ENCODE data around the gene STBD1. TPM values are rescaled to one million over a fixed set of nuclear protein-coding genes. Genes with fewer than 3 reads are reported as not detected.
"Not testable (repeated sequence)": the region's sequence is repeated elsewhere in the genome, so short reads cannot be mapped to it uniquely, and the experiment has no call there.

The STBD1 gene
- total RNA-seq, 2 experiments from 2014 or later: 0.63 to 0.67 TPM

- intact Hi-C loops (cut with micrococcal nuclease): no loop called here
- Mint-ChIP-seq H3K27ac (no peak overlapping the region), H3K9me3 (no peaks in the 10 kb centered on the region), H3K36me3 (no peaks in the 10 kb centered on the region), H3K4me3 (no peak overlapping the region), H3K27me3 (peaks cover 6% of the 10 kb centered on the region), H3K4me1 (ENCODE audit: low read depth) (no peaks in the 10 kb centered on the region)
- ChIA-PET POLR2A (no interaction called here), CTCF (no interaction called here)
- DNase-seq: no peak
These were observed 33.5 kb upstream of the STBD1 start for GRCh38 chr4:76272999-76273398.

DNA sequence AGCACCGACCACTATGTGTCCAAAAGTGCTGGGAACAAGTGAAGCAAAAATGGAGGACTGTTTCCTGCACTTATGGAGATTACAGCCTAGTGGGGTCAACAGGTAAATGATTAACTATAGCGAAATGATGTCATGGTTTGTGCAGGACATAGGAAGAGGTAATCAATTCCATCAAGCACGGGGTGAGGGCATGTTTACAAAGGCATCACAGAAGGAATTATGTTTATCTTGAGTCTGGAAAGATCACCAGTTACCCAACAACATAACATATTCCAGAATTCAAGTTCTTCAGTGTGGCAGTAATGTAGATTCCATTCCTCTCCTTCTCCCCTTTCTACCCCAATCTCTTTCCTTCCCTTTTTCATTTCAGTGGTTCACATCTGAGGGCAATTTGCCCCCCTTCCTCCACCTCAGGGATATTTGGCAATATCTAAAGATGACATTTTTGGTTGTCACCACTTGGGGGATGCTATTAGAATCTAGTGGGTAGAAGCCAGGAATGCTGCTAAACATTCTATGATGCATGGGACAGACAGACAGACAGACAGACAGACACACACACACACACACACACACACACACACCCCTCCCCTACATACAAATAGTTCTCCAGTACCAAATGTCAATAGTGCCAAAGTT is 30.9 kb upstream of the STBD1 start:
- Mint-ChIP-seq H3K36me3 (no peaks in the 10 kb centered on the region), H3K4me1 (ENCODE audit: low read depth) (no peaks in the 10 kb centered on the region), H3K9me3 (no peaks in the 10 kb centered on the region), H3K27ac (no peak overlapping the region), H3K27me3 (peaks cover 6% of the 10 kb centered on the region), H3K4me3 (no peak overlapping the region)
- no peak for DNase-seq
- ChIA-PET POLR2A (no interaction called here), CTCF (interaction anchor here (0.6 to 1.4 kb wide), 2 partner anchors 102 to 909 kb away, joined by 3 read pairs; no protein-coding TSS in a partner anchor)
- intact Hi-C loops (cut with micrococcal nuclease): no loop called here

GRCh38 chr4:76276813-76277212 is 29.7 kb upstream of the STBD1 start:
- H3K36me3 Mint-ChIP-seq: no peaks in the 10 kb centered on the region
- no peak overlapping the region for H3K4me3 Mint-ChIP-seq
- peaks cover 4% of the 10 kb centered on the region for H3K27me3 Mint-ChIP-seq
- no peaks in the 10 kb centered on the region for H3K4me1 Mint-ChIP-seq (ENCODE audit: low read depth)
- intact Hi-C loops (cut with micrococcal nuclease): no loop called here
- DNase-seq: no peak
- CTCF ChIA-PET: interaction anchor here (0.8 to 3.9 kb wide), 2 partner anchors 101 to 227 kb away, joined by 3 to 40 read pairs; no protein-coding TSS in a partner anchor
- H3K27ac Mint-ChIP-seq: no peak overlapping the region
- no peaks in the 10 kb centered on the region for H3K9me3 Mint-ChIP-seq
- POLR2A ChIA-PET: no interaction called here

GRCh38 chr4:76277667-76278066 is 28.9 kb upstream of the STBD1 start:
- intact Hi-C loops (cut with micrococcal nuclease): loop anchor here (2.0 kb wide), 1 partner anchor 227 kb away; no protein-coding TSS in a partner anchor

GRCh38 chr4:76278583-76278982 is 27.9 kb upstream of the STBD1 start:
- no peak overlapping the region for H3K4me3 Mint-ChIP-seq
- intact Hi-C loops (cut with micrococcal nuclease): loop anchor here (2.0 kb wide), 1 partner anchor 226 kb away; no protein-coding TSS in a partner anchor
- H3K27ac Mint-ChIP-seq: no peak overlapping the region
- DNase-seq: no peak
- H3K27me3 Mint-ChIP-seq: peaks cover 4% of the 10 kb centered on the region
- POLR2A ChIA-PET: no interaction called here
- H3K9me3 Mint-ChIP-seq: no peaks in the 10 kb centered on the region
- H3K36me3 Mint-ChIP-seq: no peaks in the 10 kb centered on the region
- H3K4me1 Mint-ChIP-seq (ENCODE audit: low read depth): no peaks in the 10 kb centered on the region
- CTCF ChIA-PET: interaction anchor here (0.6 to 3.9 kb wide), 6 partner anchors 26 to 226 kb away, joined by 3 to 40 read pairs (median 8); partner anchors contain the start of gene STBD1

More at GRCh38 chr4:76277667-76278066, 28.9 kb upstream of the STBD1 start:
- no peak overlapping the region for H3K27ac Mint-ChIP-seq
- no peaks in the 10 kb centered on the region for H3K36me3 Mint-ChIP-seq
- no peak overlapping the region for H3K4me3 Mint-ChIP-seq
- H3K27me3 Mint-ChIP-seq: peaks cover 4% of the 10 kb centered on the region
- no peaks in the 10 kb centered on the region for H3K9me3 Mint-ChIP-seq
- no peak for DNase-seq
- ChIA-PET CTCF (interaction anchor here (0.8 to 3.9 kb wide), 3 partner anchors 100 to 227 kb away, joined by 3 to 40 read pairs (median 3); no protein-coding TSS in a partner anchor), POLR2A (no interaction called here)
- H3K4me1 Mint-ChIP-seq (ENCODE audit: low read depth): no peaks in the 10 kb centered on the region

GRCh38 chr4:76279462-76279861 is 27.1 kb upstream of the STBD1 start:
- intact Hi-C loops (cut with micrococcal nuclease): loop anchor here (1.0 to 2.0 kb wide), 2 partner anchors 99 to 225 kb away; no protein-coding TSS in a partner anchor

GRCh38 chr4:76280488-76281441 is 25.8 kb upstream of the STBD1 start:
- no peak overlapping the region for H3K27ac Mint-ChIP-seq
- H3K4me3 Mint-ChIP-seq: no peak overlapping the region
- ChIA-PET POLR2A (no interaction called here), CTCF (interaction anchor here (1.1 to 3.9 kb wide), 4 partner anchors 25 to 101 kb away, joined by 3 to 40 read pairs (median 12); partner anchors contain the start of gene STBD1)
- no peak for DNase-seq
- peaks cover 2% of the 10 kb centered on the region for H3K27me3 Mint-ChIP-seq
- no peaks in the 10 kb centered on the region for H3K36me3 Mint-ChIP-seq
- intact Hi-C loops (cut with micrococcal nuclease): no loop called here
- H3K4me1 Mint-ChIP-seq (ENCODE audit: low read depth): no peaks in the 10 kb centered on the region
- H3K9me3 Mint-ChIP-seq: no peaks in the 10 kb centered on the region

More at GRCh38 chr4:76279462-76279861, 27.1 kb upstream of the STBD1 start:
- no peaks in the 10 kb centered on the region for H3K36me3 Mint-ChIP-seq
- no peak overlapping the region for H3K27ac Mint-ChIP-seq
- H3K27me3 Mint-ChIP-seq: peaks cover 4% of the 10 kb centered on the region
- H3K4me3 Mint-ChIP-seq: no peak overlapping the region
- POLR2A ChIA-PET: no interaction called here
- H3K9me3 Mint-ChIP-seq: no peaks in the 10 kb centered on the region
- CTCF ChIA-PET: interaction anchor here (0.6 to 3.9 kb wide), 5 partner anchors 25 to 226 kb away, joined by 3 to 40 read pairs (median 9); partner anchors contain the start of gene STBD1
- no peaks in the 10 kb centered on the region for H3K4me1 Mint-ChIP-seq (ENCODE audit: low read depth)
- peak; percentile 24 for DNase-seq

- H3K27ac Mint-ChIP-seq; H3K27me3 Mint-ChIP-seq; H3K4me1 Mint-ChIP-seq (ENCODE audit: low read depth); H3K4me3 Mint-ChIP-seq; H3K36me3 Mint-ChIP-seq; intact Hi-C loops (cut with micrococcal nuclease); DNase-seq; H3K9me3 Mint-ChIP-seq; POLR2A ChIA-PET: not testable (repeated sequence)
- CTCF ChIA-PET: interaction anchor here (3.5 to 3.8 kb wide), 2 partner anchors 24 to 102 kb away, joined by 9 to 15 read pairs; partner anchors contain the start of gene STBD1
These were observed 24.9 kb upstream of the STBD1 start for GRCh38 chr4:76281594-76281993.

GRCh38 chr4:76282941-76283689 is 23.4 kb upstream of the STBD1 start:
- H3K36me3 Mint-ChIP-seq: no peaks in the 10 kb centered on the region
- peaks cover 7% of the 10 kb centered on the region for H3K9me3 Mint-ChIP-seq
- DNase-seq: no peak
- no peak overlapping the region for H3K4me3 Mint-ChIP-seq
- intact Hi-C loops (cut with micrococcal nuclease): no loop called here
- ChIA-PET CTCF (no interaction called here), POLR2A (no interaction called here)
- H3K27ac Mint-ChIP-seq: no peak overlapping the region
- no peaks in the 10 kb centered on the region for H3K4me1 Mint-ChIP-seq (ENCODE audit: low read depth)
- no peaks in the 10 kb centered on the region for H3K27me3 Mint-ChIP-seq

- Mint-ChIP-seq H3K36me3 (no peaks in the 10 kb centered on the region), H3K4me3 (no peak overlapping the region), H3K27me3 (no peaks in the 10 kb centered on the region), H3K9me3 (peaks cover 7% of the 10 kb centered on the region), H3K4me1 (ENCODE audit: low read depth) (no peaks in the 10 kb centered on the region), H3K27ac (no peak overlapping the region)
- POLR2A ChIA-PET: no interaction called here
- intact Hi-C loops (cut with micrococcal nuclease): no loop called here
- DNase-seq: no peak
- CTCF ChIA-PET: no interaction called here
These were observed 22.6 kb upstream of the STBD1 start for GRCh38 chr4:76283900-76284299.

DNA sequence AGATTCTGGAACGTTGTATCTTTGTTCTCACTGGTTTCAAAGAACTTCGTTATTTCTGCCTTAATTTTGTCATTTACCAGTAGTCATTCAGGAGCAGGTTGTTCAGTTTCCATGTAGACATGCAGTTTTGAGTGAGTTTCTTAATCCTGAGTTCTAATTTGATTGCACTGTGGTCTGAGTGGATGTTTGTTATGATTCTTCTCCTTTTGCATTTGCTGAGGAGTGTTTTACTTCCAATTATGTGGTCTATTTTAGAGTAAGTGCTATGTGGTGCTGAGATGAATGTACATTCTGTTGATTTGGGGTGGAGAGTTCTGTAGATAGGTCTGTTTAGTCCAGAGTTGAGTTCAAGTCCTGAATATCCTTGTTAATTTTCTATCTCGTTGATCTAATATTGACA is 18.7 kb upstream of the STBD1 start:
- POLR2A ChIA-PET; H3K4me1 Mint-ChIP-seq (ENCODE audit: low read depth); H3K27me3 Mint-ChIP-seq; H3K36me3 Mint-ChIP-seq; H3K4me3 Mint-ChIP-seq; intact Hi-C loops (cut with micrococcal nuclease); CTCF ChIA-PET; DNase-seq; H3K9me3 Mint-ChIP-seq; H3K27ac Mint-ChIP-seq: not testable (repeated sequence)
